NCI-H1048 (cell line): ENCODE data around the gene GPR137.
"Not testable (repeated sequence)": the region's sequence is repeated elsewhere in the genome, so short reads cannot be mapped to it uniquely, and the experiment has no call there.

Experiments
- DNase-seq: peaks from one replicate; lab custom pipeline; 2025; lab: John Stamatoyannopoulos, UW

GPR137 gene

GRCh38 chr11:64304316-64305072 lies 18.8 kb downstream of the GPR137 start:
- peak; percentile 84 for DNase-seq

GRCh38 chr11:64305075-64305690 lies 19.5 kb downstream of the GPR137 start, which contains the start of gene ESRRA:
Gene ESRRA, plus strand, starts transcription at chr11:64305524. Its CDS starts 1,656 bp downstream, at chr11:64307180.
- DNase-seq = peak; percentile 99

- no peak for DNase-seq
Measured at GRCh38 chr11:64305691-64306562, 20.3 kb downstream of the GPR137 start.

- DNase-seq = no peak
Measured at GRCh38 chr11:64306563-64306875, 20.9 kb downstream of the GPR137 start.

GRCh38 chr11:64306876-64307622 lies 21.4 kb downstream of the GPR137 start:
- no peak for DNase-seq

GRCh38 chr11:64307795-64308194 lies 22.1 kb downstream of the GPR137 start:
- not testable (repeated sequence) for DNase-seq

- no peak for DNase-seq
Measured at GRCh38 chr11:64312947-64313346, 27.3 kb downstream of the GPR137 start.

GRCh38 chr11:64313491-64314145 lies 28.0 kb downstream of the GPR137 start:
- DNase-seq = no peak

GRCh38 chr11:64314146-64314804 lies 28.6 kb downstream of the GPR137 start:
- no peak for DNase-seq

- DNase-seq = no peak
Measured at GRCh38 chr11:64314805-64315561, 29.3 kb downstream of the GPR137 start.

GRCh38 chr11:64315667-64316526 lies 30.2 kb downstream of the GPR137 start:
- not testable (repeated sequence) for DNase-seq

GRCh38 chr11:64316672-64317324 lies 31.1 kb downstream of the GPR137 start:
- no peak for DNase-seq

- peak; percentile 97 for DNase-seq
Measured at GRCh38 chr11:64317325-64317960, 31.8 kb downstream of the GPR137 start, which contains the start of gene TRMT112. Gene TRMT112, minus strand, starts transcription at chr11:64317559. Its CDS starts 33 bp downstream, at chr11:64317526.

- DNase-seq = peak; percentile 87
Measured at GRCh38 chr11:64317961-64318765, 32.5 kb downstream of the GPR137 start, which contains the start of gene PRDX5. Gene PRDX5, plus strand, starts transcription at chr11:64318121. Its CDS starts 95 bp downstream, at chr11:64318216.

GRCh38 chr11:64318766-64319761 lies 33.4 kb downstream of the GPR137 start:
- no peak for DNase-seq

- no peak for DNase-seq
Measured at GRCh38 chr11:64320556-64320955, 34.9 kb downstream of the GPR137 start.
